ENCODE data around the gene RPP38. TPM values are rescaled to one million over a fixed set of nuclear protein-coding genes. Genes with fewer than 3 reads are reported as not detected.

RPP38 gene
- polyA plus RNA-seq, 3 donors from 2014 or later, result 20.6 to 24.3 (median 22.2) TPM

DNA sequence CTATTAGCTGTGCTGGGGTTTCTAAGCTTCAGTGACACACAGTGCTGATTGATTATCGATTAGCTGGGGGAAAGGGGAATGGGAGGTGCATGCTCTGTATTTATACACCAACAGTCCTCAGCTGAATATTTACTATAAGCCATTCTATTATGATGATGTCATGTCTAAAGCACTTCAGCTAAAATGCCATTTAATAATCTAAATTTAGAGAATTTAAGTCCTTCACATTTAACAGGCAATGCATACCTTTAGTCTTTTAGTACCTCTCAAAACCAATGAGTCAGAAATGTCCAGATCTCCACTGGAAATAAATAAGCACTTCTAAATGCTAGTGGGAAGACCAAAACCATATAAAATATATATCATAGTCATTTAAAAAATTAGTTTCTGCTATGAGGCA lies 24.6 kb downstream of the RPP38 start:
- H3K9me3 Mint-ChIP-seq, result no peaks in the 10 kb centered on the region
- H3K27me3 Mint-ChIP-seq (ENCODE audit: low read depth in 3 of 3), result no peaks in the 10 kb centered on the region
- no peak overlapping the region for H3K27ac Mint-ChIP-seq
- H3K36me3 Mint-ChIP-seq, result peaks cover 13 to 28% (median 14%) of the 10 kb centered on the region in 3 donors
- H3K4me1 Mint-ChIP-seq, result no peaks in the 10 kb centered on the region
- H3K4me3 Mint-ChIP-seq, result no peak overlapping the region
- no peak for DNase-seq

DNA sequence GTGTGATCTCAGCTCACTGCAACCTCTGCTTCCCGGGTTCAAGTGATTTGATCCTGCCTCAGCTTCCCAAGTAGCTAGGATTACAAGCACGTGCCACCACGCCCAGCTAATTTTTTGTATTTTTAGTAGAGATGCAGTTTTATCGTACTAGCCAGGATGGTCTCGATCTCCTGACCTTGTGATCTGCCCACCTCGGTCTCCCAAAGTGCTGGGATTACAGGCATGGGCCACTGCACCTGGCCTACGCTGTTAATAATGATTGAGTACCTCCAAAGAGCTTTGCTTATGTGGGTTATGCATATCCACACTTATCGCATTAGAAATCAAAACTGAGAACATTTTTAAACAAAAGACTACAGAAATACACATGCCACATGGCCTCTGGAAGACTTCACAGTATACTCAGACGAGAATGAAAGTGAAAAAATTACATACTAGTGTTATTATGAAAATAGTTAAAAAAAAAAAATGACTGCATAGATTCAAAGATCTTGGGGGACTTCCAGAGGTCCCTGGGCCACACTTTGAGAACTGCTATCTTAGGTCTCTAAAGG lies 25.4 kb downstream of the RPP38 start:
- DNase-seq, result no peak
- Mint-ChIP-seq H3K4me3 (no peak overlapping the region), H3K36me3 (peaks cover 13 to 28% (median 14%) of the 10 kb centered on the region in 3 donors), H3K4me1 (no peaks in the 10 kb centered on the region), H3K27ac (peak overlapping the region in 1 of 6 donors; percentile 4), H3K9me3 (no peaks in the 10 kb centered on the region), H3K27me3 (ENCODE audit: low read depth in 3 of 3) (no peaks in the 10 kb centered on the region)

DNA sequence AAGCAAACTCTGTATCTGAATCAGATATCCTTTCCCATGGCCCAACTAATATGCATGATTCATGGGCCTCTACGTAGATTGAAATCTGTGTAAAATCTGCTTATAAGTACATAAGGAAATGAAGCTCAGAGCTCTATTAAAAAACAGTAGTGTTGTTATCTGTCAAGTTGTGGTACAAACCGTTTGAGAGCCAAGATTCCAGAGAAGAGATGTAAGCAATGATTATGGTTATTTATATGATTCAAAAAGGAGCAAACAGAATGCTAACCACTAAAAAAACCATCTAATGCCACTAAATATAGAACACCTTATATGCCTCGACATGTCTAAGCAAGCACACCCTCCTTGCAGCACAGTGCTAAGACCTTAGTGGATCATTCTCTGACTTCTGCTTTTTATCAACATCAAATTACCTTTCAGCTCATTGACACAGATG lies 26.6 kb downstream of the RPP38 start:
- no peak overlapping the region for H3K4me3 Mint-ChIP-seq
- H3K9me3 Mint-ChIP-seq, result no peaks in the 10 kb centered on the region
- no peak for DNase-seq
- peak overlapping the region in 1 of 6 donors; percentile 19 for H3K27ac Mint-ChIP-seq
- H3K27me3 Mint-ChIP-seq (ENCODE audit: low read depth in 3 of 3), result no peaks in the 10 kb centered on the region
- peaks cover 21 to 37% (median 21%) of the 10 kb centered on the region in 3 donors for H3K36me3 Mint-ChIP-seq
- no peaks in the 10 kb centered on the region for H3K4me1 Mint-ChIP-seq

DNA sequence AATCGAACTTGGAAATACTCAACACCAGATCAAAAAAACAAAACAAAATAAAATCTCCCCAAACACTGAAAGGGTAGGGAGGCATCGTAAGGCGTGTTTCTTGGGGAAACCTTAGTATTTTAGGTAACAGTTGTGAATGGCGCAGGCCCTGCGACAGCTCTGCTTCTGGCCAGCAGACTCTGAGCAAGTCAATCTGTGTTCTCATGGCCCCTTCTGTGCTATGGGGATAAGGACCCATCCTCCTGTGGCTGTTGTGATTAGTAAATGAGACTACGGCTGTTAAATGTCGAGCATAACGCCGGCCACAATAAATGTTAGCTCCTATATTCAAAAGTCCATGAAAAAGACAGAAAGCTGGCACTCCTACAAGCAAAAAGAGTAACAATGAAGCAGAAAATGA lies 27.0 kb downstream of the RPP38 start:
- DNase-seq, result no peak
- no peak overlapping the region for H3K4me3 Mint-ChIP-seq
- H3K9me3 Mint-ChIP-seq, result no peaks in the 10 kb centered on the region
- H3K27ac Mint-ChIP-seq, result peak overlapping the region in 1 of 6 donors; percentile 19
- H3K27me3 Mint-ChIP-seq (ENCODE audit: low read depth in 3 of 3), result no peaks in the 10 kb centered on the region
- peaks cover 18 to 37% (median 19%) of the 10 kb centered on the region in 3 donors for H3K36me3 Mint-ChIP-seq
- no peaks in the 10 kb centered on the region for H3K4me1 Mint-ChIP-seq

DNA sequence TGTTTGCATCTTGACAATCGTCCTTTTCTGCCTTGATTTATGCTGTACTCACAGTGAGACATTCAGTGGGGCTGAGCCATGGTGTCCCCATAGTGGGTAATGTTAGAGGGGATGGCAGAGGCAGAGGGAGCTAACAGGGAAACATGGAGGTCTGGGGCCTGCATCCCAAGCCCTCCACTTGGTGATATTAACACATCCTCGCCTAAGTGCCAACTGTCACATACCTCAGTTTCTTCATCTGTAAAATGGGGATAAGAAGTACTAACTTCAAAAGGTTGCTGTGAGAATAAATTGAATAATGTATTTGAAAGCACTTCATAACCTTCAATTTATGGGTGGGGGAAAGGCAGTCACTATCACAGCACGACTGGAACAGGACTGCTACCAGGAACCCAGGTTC lies 27.8 kb downstream of the RPP38 start:
- Mint-ChIP-seq H3K4me3 (no peak overlapping the region), H3K27ac (no peak overlapping the region), H3K9me3 (no peaks in the 10 kb centered on the region), H3K4me1 (no peaks in the 10 kb centered on the region), H3K36me3 (peaks cover 12 to 34% (median 13%) of the 10 kb centered on the region in 3 donors), H3K27me3 (ENCODE audit: low read depth in 3 of 3) (no peaks in the 10 kb centered on the region)
- DNase-seq, result no peak

DNA sequence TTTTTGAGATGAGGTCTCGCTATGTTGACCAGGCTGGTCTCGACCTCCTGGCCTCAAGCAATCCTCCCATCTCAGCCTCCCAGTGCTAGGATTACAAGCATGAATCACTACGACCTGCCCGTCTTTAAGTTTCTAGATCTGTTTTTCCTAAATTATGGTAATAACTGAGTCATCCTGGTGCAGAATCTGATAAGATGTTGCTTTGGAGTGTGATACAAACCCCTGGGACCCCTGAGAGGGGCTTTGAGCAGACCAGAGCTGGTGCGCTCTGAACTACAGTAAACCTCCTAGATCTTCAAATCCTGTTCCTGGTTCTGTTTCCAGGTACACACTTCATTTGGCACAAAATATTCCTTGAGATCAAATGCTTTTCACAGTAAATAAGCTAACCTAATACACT lies 34.2 kb downstream of the RPP38 start:
- Mint-ChIP-seq H3K4me3 (no peak overlapping the region), H3K36me3 (peaks cover 28 to 50% (median 48%) of the 10 kb centered on the region in 3 donors), H3K27me3 (ENCODE audit: low read depth in 3 of 3) (peaks cover 0 to 2% (median 2%) of the 10 kb centered on the region in 3 donors), H3K27ac (no peak overlapping the region), H3K4me1 (no peaks in the 10 kb centered on the region), H3K9me3 (no peaks in the 10 kb centered on the region)
- no peak for DNase-seq

DNA sequence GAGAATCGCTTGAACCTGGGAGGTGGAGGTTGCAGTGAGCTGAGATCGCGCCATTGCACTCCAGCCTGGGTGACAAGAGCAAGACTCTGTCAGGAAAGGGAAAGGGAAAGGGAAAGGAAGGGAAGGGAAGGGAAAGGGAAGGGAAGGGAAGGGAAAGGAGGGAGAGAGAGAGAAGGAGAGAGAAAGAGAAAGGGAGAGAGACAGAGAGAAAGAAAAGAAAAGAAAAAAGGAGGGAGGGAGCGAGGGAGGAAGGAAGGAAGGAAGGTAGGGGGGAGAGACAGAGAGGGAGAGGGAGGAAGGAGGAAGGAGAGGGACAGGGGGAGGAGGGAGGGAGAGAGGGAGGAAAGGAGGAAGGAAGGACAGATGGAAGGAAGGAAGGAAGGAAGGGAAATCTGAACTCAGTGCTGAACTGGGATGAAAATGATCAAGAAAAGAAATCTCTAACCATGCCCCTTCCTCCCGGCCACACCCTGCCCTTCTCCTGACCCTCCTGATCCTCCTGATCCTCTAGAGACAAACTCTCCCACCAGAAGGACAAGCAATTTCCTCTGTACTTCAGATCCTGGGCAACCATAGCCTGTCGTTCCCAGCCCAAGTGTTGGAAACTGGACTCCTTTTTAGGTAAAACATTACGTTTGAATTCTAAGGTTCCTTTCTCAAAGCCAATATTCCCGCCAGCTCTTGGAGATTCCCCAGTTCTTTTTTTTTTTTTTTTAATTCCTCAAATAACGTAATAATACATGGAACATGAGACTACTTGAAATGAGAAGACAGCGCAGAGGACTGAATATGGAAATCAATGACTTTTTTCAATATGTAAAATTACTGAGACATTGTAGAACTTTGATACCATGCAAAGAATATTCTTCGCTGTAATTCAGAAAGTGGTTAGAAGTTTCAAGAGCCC lies 39.2 kb downstream of the RPP38 start:
- DNase-seq, result no peak
- H3K27ac Mint-ChIP-seq, result peak overlapping the region in 1 of 6 donors; percentile 31
- peaks cover 6 to 8% of the 10 kb centered on the region in 2 donors for H3K4me1 Mint-ChIP-seq
- no peaks in the 10 kb centered on the region for H3K9me3 Mint-ChIP-seq
- H3K27me3 Mint-ChIP-seq (ENCODE audit: low read depth in 3 of 3), result peaks cover 0 to under 1% (median 0%) of the 10 kb centered on the region in 3 donors
- no peak overlapping the region for H3K4me3 Mint-ChIP-seq
- peaks cover 21 to 44% (median 31%) of the 10 kb centered on the region in 3 donors for H3K36me3 Mint-ChIP-seq

DNA sequence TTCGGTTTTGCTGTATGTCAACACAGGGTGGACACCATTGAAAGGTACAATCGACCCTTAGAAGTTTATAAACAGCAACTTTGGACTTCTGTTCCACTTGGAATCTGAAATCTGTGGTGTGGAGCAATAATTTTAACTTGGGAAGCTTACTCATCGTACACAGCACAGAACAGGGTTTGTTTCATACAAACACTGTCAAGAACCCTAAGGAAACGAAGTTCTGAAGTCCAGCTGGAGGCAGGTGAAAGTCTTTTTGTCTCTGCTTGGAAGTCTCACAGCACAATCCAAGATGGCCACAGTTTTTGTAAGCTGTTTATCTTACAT lies 39.8 kb downstream of the RPP38 start:
- H3K4me3 Mint-ChIP-seq, result no peak overlapping the region
- no peak overlapping the region for H3K27ac Mint-ChIP-seq
- H3K9me3 Mint-ChIP-seq, result no peaks in the 10 kb centered on the region
- peaks cover 22 to 43% (median 26%) of the 10 kb centered on the region in 3 donors for H3K36me3 Mint-ChIP-seq
- H3K27me3 Mint-ChIP-seq (ENCODE audit: low read depth in 3 of 3), result no peaks in the 10 kb centered on the region
- DNase-seq, result no peak
- H3K4me1 Mint-ChIP-seq, result peaks cover 12 to 15% of the 10 kb centered on the region in 2 donors

DNA sequence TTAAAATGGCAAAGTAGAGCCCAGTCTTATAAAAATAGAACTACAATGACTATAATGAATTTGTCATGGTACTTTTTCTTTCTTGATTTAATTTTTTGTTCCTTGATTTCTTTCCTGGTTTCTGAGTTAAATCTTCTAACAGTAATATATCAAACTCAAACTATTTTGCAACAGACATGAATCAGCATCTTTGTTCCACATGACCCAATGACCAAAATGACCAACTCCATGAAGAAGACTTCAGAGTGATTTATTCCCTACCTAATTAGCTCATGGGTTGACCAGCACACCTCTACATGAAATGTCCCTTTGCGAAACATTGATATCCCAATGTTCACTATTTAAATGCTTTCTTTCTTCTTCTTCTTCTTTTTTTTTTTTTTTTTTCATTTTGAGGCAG lies 40.5 kb downstream of the RPP38 start:
- Mint-ChIP-seq H3K27me3 (ENCODE audit: low read depth in 3 of 3) (no peaks in the 10 kb centered on the region), H3K36me3 (peaks cover 21 to 42% (median 23%) of the 10 kb centered on the region in 3 donors), H3K27ac (no peak overlapping the region), H3K9me3 (no peaks in the 10 kb centered on the region), H3K4me3 (no peak overlapping the region), H3K4me1 (peaks cover 17 to 19% of the 10 kb centered on the region in 2 donors)
- DNase-seq, result no peak

DNA sequence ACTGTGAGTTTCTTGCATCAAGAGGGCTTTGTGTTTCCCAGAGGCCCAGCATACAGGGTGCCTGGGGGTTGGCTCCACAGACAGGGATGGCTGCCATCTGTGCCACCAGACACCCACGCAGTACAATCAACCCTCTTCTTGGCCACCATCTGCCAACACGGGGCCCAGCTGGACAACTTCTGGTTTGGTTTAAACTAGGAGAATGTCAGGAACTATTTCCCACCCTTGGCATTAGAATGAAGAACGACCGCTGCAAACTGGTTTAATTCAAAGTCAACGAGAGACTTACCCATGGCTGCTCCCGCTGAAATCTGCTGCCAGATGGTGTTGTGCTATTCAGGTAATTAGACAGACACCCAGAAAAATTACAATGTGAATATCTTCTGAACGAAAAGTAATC lies 43.5 kb downstream of the RPP38 start:
- DNase-seq, result no peak
- peaks cover 4 to 26% (median 11%) of the 10 kb centered on the region in 3 donors for H3K36me3 Mint-ChIP-seq
- peaks cover 0 to 1% (median 0%) of the 10 kb centered on the region in 3 donors for H3K27me3 Mint-ChIP-seq (ENCODE audit: low read depth in 3 of 3)
- no peak overlapping the region for H3K4me3 Mint-ChIP-seq
- H3K9me3 Mint-ChIP-seq, result no peaks in the 10 kb centered on the region
- peaks cover 34 to 40% of the 10 kb centered on the region in 2 donors for H3K4me1 Mint-ChIP-seq
- H3K27ac Mint-ChIP-seq, result no peak overlapping the region

DNA sequence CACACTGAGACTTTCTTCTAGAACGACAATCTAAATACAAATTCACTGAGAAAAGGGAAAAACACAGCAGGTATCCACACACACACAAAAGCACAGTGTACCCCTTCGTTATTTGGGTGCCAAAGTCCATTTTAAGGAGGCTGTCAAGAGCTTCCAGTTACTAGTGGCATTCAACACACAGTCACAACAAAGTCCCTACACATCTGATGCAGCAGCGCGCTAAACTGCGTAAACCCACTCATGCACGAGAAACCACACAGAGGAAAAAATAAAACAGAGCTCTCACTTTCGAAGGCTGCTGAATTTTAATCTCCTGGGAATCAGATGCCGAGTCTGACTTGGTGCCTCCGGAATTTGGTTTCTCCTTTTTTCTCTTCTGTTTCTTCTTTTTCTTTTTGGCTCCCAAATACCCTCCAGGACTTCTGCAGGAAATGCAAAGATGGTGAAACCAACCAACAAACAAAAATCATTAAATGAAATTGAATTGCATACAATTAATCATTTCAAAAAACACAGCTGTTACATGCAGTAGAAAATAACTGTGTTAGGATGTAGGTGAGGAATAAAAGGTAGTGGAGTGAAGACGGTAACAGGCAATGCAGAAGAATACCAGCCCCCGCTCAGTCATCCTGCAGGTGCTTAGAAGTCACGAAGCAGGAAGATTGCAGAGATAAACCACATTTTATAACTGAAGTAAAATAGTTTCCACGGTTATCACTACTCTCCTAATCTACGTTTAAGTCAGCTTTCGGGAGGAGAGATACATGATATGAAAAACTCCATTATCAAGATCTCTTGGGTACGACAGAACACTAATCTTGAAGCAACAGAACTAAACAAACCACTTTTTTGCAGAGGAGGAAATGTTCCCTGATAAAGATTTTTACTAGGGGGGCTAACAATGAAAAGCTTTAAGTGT lies 44.2 kb downstream of the RPP38 start:
- peak overlapping the region in 1 of 5 donors; percentile 22 for H3K4me3 Mint-ChIP-seq

DNA sequence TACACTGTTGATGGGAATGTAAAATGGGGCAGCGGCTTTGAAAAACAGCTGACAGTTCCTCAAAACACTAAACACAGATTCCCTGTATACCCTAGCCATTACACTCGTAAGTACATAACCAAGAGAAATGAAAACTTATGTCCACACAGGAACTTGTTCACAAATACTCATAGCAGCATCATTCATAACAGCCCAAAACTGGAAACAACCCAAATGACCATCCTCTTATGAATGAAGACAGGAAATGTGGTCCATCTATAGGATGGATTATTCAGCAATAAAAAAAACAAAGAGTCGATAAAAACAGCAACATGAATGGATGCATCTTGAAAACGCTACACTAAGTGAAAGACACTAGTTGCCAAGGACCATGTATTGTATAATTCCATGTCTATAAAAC lies 47.6 kb downstream of the RPP38 start:
- no peak overlapping the region for H3K27ac Mint-ChIP-seq
- no peak for DNase-seq
- H3K36me3 Mint-ChIP-seq, result peaks cover 0 to 5% (median 3%) of the 10 kb centered on the region in 3 donors
- peaks cover 43 to 50% of the 10 kb centered on the region in 2 donors for H3K4me1 Mint-ChIP-seq
- peaks cover 0 to 3% (median 0%) of the 10 kb centered on the region in 3 donors for H3K27me3 Mint-ChIP-seq (ENCODE audit: low read depth in 3 of 3)
- H3K4me3 Mint-ChIP-seq, result no peak overlapping the region
- H3K9me3 Mint-ChIP-seq, result no peaks in the 10 kb centered on the region

More for the DNA sequence above, 44.2 kb downstream of the RPP38 start:
- H3K36me3 Mint-ChIP-seq, result peaks cover 4 to 26% (median 11%) of the 10 kb centered on the region in 3 donors
- peak overlapping the region in 5 of 6 donors; percentile 10 to 50 (median 42) for H3K27ac Mint-ChIP-seq
- DNase-seq, result no peak
- peaks cover 0 to 3% (median 0%) of the 10 kb centered on the region in 3 donors for H3K27me3 Mint-ChIP-seq (ENCODE audit: low read depth in 3 of 3)
- peaks cover 41 to 47% of the 10 kb centered on the region in 2 donors for H3K4me1 Mint-ChIP-seq
- no peaks in the 10 kb centered on the region for H3K9me3 Mint-ChIP-seq

DNA sequence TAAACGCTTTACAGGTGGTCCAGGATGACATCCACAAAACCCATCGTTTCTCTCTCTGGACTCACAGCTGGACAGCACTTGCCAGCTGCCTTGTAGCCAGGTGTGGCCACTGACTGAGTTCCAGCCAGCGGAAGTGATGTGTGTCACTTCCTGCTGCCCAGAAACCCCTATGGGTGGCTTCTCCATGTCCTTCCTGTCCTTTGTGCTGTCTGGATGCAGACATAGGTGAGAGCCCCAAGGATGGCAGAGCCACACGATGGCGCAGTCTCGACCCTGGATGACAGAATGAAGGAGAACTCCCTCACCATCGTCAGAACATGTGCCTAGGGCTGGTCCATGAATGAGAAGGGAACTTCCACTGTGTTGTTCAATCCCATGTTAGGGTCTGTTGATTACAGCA lies 49.2 kb downstream of the RPP38 start:
- H3K36me3 Mint-ChIP-seq, result peaks cover 0 to 2% (median 2%) of the 10 kb centered on the region in 3 donors
- DNase-seq, result no peak
- H3K27ac Mint-ChIP-seq, result peak overlapping the region in 1 of 6 donors; percentile 66
- H3K4me3 Mint-ChIP-seq, result no peak overlapping the region
- peaks cover 43 to 47% of the 10 kb centered on the region in 2 donors for H3K4me1 Mint-ChIP-seq
- H3K9me3 Mint-ChIP-seq, result no peaks in the 10 kb centered on the region
- peaks cover 0 to 3% (median 0%) of the 10 kb centered on the region in 3 donors for H3K27me3 Mint-ChIP-seq (ENCODE audit: low read depth in 3 of 3)
